ENCODE measurements around the gene DIS3L2.
"Not testable (repeated sequence)": the region's sequence is repeated elsewhere in the genome, so short reads cannot be mapped to it uniquely, and the experiment has no call there.

DNA sequence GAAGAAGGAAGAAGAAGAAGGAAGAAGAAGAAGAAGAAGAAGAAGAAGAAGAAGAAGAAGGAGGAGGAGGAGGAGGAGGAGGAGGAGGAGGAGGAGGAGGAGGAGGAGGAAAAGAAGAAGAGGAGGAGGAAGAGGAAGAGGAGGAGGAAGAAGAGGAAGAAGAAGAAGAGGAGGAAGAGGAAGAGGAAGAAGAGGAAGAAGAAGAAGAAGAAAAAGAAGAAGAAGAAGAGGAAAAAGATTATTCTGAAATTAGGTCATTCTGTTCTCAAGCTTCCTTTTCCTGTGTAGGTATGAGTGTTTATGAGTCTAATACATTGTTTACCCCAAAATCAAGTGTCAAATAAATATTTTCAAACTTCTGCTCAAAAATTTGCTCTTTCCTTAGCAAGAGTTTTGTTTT, 423.5 kb downstream of the DIS3L2 start:
- TF ChIP-seq RNF2 (IDR thresholded peaks at IDR 0.05; ENCODE audit: borderline replicate concordance, low read depth, low read length, missing control alignments, poor library complexity, severe bottlenecking); EP300 (IDR thresholded peaks at IDR 0.05; ENCODE audit: borderline replicate concordance in 1 of 2, low read depth in 2 of 2, low read length in 2 of 2); CHD2 (IDR thresholded peaks at IDR 0.05; ENCODE audit: low read length); CTCF (IDR thresholded peaks at IDR 0.05; ENCODE audit: control extremely low read depth in 1 of 3, insufficient read depth in 1 of 3, low read depth in 1 of 3, low read length in 3 of 3); YY1 (IDR thresholded peaks at IDR 0.05; ENCODE audit: low read depth, low read length): not testable (repeated sequence)

Measured in H1 (cell line).